HL-60/S4 treated with retinoic acid at 250 ng/mL for 4 days and 3 days (cell line): ENCODE data around the gene MFN2.
"Not testable (repeated sequence)": the region's sequence is repeated elsewhere in the genome, so short reads cannot be mapped to it uniquely, and the experiment has no call there.

Experiments
- in situ Hi-C: fragments of 300-500 bp; cut with MboI; formaldehyde crosslinking; loops from 2 replicates; pipeline ENCODE4 v1.7.0; 2022; ENCODE audit warnings: low sequenced_read_pairs

Gene MFN2

DNA sequence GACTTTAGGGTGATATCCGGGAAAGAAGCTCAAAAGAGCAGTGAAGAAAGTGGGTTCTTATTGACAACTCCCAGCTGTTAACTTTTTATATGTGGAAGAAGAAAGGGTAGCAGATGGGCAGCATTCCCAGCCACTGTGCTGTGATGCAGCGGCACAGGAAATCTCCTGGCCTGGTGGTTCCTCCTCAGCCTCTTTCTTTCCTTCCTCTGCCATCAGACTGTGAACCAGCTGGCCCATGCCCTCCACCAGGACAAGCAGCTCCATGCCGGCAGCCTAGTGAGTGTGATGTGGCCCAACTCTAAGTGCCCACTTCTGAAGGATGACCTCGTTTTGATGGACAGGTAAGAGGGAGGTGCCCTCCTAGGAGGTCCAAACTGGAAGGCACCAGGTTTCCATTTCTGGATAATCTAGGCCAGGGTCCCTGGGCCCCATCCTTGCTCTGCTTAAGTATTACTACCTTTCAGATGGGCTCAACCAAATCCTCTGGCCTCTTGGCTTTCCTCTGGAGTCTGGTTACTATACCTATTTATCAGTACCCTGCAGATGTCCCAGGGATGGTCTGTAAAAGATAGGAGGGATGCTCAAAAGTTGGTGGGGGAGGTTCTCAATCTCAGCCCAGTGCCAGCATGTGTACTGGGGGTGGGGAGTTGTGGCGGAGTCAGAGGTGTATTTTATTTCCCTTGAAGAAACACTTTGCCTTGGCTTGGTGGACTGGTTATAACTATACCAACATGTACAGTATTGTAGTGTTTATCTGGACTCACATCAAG, 17.0 kb downstream of the MFN2 start:
- in situ Hi-C loops = no loop called here

DNA sequence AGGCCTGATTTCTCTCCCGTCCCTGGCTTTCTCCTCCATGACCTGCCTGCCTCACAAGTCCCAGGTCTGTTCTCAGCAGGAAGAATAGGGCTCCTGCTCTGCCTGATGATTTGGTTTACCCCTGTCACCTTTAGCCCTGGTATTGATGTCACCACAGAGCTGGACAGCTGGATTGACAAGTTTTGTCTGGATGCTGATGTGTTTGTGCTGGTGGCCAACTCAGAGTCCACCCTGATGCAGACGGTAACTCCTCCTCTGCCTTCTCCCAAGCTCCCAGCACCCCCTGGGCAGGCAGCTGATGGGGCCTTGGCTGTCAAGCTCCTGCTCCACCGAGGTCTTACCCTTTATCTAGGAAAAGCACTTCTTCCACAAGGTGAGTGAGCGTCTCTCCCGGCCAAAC, 18.4 kb downstream of the MFN2 start:
- in situ Hi-C loops = no loop called here

DNA sequence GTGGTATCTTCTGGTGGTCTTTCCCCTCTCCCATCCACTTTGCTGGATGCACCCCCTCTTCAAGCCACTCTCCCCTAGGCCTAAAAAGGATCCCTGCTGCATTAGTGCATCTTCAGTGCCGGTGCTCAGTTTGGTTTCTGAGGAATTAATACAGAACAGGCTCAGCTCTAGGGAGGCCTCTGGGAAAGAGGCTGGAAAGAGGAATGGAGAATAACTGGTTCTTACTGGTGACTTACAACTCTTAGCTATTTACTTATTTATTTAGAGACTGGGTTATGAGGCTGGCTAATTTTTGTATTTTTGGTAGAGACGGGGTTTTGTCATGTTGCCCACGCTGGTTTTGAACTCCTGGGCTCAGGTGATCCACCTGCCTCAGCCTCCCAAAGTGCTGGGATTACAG, 19.0 kb downstream of the MFN2 start:
- in situ Hi-C loops = no loop called here

DNA sequence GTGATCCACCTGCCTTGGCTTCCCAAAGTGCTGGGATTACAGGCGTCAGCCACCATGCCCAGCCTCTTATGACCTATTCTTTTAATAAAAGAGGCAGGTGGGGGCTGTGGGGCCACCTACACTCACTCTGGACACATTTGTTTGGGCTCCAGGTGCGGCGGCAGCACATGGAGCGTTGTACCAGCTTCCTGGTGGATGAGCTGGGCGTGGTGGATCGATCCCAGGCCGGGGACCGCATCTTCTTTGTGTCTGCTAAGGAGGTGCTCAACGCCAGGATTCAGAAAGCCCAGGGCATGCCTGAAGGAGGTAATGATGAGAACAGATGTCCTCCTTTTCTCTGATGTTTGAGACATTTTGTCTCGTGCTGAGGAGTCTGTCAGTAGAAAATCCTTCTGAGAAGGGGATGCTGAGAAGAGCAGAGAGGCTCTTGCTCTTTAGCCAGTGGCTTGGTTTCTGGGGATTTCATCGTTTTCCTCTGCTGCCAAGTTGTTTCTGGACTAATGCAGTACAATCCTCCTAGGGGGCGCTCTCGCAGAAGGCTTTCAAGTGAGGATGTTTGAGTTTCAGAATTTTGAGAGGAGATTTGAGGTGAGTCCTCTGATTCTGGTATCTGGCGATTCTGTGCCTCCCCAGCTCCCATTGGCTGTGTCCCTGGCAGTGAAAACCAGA, 21.1 kb downstream of the MFN2 start:
- in situ Hi-C loops = no loop called here

DNA sequence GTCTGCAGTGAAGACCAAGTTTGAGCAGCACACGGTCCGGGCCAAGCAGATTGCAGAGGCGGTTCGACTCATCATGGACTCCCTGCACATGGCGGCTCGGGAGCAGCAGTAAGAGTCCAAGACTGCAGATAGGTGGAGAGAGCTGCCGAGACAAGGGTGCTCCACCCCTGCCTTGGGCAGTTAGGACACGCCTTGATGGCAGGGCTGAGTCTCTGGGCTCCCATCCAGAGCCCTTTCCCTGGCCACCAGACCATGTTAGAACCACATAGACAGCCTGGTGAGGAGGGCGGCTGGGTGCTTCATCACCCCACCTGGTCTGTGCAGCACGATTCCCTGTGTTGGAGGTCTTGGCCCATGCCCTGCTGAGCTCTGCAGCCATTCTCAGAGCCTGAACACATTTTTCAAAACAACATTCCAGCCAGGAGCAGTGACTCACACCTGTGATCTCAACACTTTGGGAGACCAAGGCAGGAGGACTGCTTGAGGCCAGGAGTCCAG, 21.8 kb downstream of the MFN2 start:
- in situ Hi-C loops = no loop called here

DNA sequence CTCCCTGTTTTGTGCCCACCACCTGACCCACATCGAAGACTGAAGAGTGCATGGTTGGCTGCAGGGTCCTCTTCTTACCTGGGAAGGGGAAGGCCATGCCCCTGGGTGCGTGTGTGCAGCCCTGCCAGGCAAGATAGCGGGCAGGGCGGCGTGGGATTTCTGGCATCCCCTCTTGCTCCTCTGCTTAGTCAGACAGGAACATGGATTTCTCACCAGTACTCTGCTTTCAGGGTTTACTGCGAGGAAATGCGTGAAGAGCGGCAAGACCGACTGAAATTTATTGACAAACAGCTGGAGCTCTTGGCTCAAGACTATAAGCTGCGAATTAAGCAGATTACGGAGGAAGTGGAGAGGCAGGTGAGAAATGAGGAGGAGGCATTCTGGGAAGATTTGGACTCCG, 23.5 kb downstream of the MFN2 start:
- in situ Hi-C loops = no loop called here

DNA sequence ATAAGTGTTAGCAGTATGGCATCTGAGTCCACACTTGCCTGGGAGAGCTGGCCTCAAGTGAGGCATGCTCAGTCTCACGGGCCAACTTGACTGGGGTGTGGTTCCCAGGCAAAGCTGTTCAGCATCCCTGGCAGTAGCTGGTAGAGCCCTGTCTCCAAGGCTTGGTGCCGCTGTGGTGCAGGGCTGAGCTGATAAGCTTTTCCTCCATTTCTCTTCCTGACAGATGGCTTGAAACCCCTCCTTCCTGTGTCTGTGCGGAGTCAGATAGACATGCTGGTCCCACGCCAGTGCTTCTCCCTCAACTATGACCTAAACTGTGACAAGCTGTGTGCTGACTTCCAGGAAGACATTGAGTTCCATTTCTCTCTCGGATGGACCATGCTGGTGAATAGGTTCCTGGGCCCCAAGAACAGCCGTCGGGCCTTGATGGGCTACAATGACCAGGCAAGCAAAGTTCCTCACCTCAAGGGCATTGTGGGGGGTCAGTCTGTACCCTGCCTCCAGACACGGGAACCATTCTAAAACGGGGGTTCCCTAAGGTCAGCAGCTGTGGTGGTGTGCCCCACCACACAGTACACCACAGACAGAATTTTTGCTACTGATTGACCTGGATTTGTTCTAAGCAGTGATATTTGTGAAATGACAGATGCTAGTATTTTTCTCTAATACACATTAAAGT, 25.4 kb downstream of the MFN2 start:
- in situ Hi-C loops = no loop called here

DNA sequence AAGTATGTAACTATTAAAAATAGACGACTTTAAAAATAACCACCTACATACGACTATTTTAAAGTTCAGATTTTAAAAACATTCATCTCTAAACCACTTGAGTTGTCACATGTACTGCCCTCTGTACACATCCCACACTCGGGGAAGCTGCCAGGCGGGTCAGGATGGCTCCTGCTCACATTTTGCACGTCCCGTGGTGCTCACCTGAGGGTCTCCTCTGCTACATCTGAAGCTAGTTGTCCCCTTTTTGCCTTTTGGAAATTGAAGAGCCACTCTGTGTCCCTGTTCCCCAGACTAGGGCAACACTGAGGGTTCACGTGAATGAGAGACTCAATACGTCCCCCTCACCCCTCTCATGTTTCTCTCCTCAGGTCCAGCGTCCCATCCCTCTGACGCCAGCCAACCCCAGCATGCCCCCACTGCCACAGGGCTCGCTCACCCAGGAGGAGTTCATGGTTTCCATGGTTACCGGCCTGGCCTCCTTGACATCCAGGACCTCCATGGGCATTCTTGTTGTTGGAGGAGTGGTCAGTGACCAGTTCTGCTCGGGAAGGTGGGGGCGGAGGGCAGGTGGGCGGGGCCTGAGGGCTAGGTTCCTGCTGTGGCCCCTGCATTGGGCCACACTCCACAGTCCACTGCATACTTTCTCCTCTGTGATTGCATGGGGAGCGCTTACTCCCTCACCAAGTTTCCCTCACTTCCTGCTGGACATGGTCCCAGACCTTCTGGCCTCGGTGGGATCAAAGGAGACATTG, 26.1 kb downstream of the MFN2 start:
- in situ Hi-C loops = no loop called here

DNA sequence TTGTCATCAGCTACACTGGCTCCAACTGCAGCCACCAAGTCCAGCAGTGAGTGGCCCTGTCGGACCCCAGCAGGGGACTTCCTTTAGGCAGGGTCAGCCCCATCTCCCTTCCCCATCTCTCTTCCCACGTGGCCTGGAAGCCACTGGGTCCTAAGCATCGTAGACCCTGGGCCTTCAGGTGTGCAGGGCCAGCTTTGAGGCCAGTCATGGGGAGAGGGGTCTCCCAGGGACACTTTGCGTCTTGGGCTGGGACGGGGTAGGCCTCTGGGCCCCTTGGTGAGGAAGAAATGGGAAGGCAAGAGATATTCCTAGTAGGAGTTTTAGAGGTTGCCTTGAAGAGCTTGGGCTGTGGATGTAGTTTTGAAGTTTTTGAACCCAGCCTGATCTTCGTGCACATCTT, 27.0 kb downstream of the MFN2 start:
- in situ Hi-C loops = no loop called here

DNA sequence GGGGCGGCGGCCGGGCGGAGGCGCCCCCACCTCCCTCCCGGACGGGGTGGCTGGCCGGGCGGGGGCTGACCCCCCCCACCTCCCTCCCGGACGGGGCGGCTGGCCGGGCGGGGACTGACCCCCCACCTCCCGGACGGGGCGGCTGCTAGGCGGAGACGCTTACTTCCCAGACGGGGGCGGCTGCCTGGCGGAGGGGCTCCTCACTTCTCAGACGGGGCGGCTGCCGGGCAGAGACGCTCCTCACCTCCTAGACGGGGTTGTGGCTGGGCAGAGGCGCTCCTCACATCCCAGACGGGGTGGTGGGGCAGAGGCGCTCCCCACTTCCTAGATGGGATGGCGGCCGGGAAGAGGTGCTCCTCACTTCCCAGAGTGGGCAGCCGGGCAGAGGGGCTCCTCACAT, 28.1 kb downstream of the MFN2 start:
- in situ Hi-C loops = not testable (repeated sequence)

DNA sequence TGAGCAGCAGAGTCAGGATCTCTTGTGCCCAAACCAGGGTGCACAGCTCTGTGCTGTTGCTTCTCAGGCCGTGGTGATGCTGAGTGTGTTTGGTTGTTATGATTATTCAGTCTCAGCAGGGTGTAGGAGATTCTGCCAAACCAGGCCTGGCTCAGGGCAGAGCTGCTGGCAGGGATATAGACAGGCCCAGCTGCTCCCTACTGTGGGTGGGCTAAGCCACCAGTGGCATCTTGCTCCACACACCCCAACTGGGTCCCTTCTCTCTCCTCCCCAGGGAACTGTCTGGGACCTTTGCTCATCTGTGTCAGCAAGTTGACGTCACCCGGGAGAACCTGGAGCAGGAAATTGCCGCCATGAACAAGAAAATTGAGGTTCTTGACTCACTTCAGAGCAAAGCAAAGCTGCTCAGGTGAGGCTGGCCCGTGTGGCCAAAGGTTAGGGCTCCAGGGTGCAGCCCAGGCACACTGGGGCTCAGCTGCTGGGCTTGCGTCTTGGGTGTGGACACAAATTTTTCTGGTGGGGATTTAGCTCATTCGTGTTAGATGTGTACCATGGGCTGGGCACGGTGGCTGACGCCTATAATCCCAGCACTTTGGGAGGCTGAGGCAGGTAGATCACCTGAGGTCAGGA, 29.2 kb downstream of the MFN2 start:
- in situ Hi-C loops = no loop called here

DNA sequence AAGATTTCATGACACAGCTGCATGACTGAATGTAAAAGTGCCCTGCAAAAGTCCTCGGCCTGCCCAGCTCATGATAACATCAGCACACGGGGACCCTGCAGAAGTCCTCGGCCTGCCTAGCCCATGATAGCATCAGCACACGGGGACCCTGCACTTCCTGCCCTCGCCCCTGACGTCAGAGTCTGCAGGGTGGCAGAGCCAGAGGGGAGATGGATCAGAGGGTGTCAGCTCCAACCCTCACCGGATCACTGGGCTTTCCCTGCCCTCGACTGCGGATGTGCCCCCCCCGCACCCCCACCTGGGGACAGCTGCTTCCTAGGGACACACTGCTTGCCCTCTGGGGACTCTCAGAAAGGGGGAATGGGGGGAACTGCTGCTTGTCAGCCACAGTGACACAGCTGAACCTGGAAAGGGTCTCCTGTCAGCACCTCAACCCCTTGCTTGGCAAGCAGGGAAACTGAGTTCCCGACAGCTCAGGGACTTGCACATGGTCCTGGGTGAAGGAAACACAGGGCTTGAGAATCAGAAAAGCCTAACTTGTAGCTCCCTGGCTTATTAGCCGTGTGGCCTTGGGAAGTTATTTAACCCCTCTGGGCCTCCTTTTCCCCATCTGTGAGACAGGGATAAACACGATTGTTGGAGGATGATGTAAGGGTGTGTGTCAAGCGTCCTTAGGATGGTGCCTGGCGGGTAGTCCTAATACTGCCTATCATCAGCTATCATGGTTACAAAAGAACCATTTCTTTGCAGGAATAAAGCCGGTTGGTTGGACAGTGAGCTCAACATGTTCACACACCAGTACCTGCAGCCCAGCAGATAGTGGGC, 30.7 kb downstream of the MFN2 start:
- in situ Hi-C loops = no loop called here

DNA sequence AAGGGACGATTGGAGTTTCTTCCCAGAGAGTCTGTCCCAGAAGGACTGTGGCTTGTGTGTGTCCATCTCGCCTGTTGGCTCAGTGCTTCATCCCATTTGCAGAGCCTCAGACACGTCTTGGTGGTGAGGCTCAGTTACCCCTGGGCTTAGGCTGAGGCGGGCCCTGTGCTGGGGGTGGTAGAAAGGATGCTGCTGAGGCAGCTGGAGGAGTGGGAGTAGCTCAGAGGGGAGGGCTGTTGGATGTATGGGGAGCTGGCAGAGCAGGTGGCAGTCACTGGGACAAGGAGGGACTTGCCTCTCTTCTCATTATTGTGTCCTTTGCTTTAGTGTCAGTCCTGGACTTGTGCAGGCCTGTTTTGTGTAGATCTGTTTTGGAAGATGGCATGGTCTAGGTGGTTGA, 31.8 kb downstream of the MFN2 start:
- in situ Hi-C loops = no loop called here

DNA sequence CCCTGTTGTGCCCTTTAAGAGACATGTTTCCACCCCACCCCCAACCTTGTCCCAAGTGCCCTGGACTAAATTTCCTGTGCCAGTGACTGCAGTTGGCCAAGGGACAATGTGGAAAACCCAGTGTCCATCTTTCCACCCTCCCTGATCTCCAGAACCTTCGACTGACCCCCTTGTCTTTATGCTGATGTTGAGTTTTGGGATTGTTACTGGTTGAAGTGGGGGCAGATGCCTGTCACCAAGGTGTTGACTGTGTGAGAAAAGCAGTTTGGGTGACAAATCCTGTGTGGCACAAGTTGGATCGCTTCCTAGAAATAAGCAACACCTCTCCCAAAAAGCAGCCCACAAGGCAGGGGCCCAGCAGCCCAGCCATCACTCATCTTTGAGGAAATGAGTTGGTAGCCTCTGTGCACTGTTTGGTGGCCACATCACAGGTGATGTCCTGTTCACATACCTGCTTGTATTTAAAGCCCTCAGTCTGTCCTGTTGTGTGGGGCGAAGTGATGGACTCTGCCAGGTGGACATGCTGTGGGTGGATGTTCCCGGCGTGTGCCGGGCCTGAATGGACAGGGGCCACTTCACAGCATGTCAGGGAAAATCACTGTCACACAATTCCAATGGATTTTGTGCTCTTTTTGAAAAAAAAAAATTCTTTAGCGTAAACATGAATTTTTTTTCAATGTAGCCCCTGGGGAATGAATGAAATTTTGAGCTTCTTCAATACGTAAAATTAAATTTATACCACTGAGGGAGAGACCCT, 32.5 kb downstream of the MFN2 start:
- in situ Hi-C loops = no loop called here

DNA sequence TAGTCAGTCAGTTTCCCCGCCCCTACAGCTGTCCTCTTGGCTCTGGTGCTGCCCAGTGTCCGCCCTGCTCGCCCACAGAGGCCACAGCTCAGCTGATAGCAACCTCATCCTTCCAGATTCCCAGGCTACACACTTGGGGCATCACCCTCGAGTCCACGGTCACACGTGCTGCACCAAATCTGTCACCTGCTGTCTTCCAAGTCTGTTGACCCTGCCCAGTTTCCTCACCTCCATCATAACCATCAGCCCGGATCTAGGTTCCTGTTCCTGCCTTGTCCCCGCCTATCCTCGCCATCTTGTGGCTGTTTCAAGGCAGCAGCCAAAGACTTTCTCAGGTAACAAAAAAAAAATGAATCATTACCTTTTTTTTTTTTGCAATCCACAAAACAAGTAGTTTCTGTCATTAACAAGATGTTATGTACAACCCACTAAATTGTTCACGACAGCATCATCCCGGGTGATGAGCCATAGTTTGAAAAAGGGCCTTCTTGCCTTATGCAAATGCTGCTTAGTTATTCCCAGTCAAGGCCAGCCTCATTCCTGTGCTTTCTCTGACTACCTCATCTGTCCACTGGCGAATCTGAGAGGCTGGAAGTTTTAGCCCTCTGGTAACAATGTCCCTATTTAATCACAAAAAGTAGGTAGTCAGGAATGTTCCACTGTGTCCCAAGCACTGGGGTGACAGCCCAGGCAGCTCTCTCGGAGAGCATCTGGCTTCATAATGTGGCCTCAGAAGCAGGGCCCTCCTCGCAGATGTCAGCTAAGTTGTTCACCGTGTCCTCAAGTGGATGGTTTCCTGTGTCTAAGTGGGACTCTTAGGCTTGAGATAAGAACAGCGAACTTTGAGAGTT, 34.1 kb downstream of the MFN2 start:
- in situ Hi-C loops = no loop called here

DNA sequence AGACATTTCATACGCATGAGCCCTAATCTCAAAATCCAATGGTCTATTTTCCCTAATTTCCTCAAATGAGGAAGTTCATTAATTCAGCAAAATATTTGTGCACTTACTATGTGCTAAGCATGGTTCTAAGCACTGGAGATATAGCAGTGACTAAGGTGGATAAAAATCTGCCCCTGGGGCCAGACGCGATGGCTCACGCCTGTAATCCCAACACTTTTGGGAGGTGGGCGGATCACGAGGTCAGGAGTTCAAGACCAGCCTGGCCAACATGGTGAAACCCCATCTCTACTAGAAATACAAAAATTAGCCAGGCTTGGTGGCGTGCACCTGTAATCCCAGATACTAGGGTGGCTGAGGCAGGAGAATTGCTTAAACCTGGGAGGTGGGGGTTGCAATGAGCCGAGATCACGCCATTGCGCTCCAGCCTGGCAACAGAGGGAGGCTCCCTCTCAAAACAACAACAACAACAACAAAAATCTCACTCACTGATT, 34.8 kb downstream of the MFN2 start:
- in situ Hi-C loops = no loop called here

DNA sequence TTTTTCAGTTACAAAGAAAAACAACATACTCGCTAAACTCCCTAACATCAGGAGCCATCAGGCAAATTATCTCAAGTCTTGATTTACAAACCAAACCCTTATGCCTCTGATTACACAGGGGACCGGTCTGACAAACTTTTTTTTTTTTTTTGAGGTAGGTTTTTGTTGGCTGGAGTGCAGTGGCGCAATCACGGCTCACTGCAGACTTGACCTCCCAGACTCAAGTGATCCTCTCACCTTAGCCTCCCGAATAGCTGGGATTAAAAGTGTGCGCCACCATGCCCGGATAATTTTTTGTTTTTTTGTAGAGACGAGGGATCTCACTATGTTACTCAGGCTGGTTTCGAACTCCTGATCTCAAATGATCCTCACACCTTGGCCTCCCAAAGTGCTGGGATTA, 35.3 kb downstream of the MFN2 start:
- in situ Hi-C loops = no loop called here

DNA sequence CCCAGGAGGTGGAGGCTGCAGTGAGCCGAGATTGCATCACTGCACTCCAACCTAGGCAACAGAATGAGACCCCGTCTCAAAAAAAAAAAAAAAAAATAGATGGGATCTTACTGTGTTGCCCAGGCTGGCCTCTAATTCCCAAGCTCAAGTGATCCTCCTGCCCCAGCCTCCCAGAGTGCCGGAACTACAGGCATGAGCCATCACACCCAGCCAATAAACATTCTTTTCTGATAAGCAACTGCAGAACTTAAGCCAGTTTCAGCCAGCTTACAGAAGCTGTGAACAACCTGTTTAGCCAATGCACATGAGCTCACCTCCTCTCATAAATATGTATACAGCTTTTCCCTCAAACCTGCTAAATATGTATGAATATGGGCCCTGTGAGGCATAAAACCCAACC, 35.9 kb downstream of the MFN2 start:
- in situ Hi-C loops = no loop called here
